NCI-H2196 treated with DMSO at 0.1 percent for 48 hours (cell line): Measurements from ENCODE around the gene PLA2G6.

ENCODE experiments used
- DNase-seq: peaks from one replicate; lab custom pipeline; 2025; ENCODE audit not compliant: unreplicated experiment; lab: John Stamatoyannopoulos, UW

Gene PLA2G6

GRCh38 chr22:38112381-38112780 lies 69.2 kb downstream of the PLA2G6 start:
- no peak for DNase-seq

GRCh38 chr22:38111925-38112355 lies 69.7 kb downstream of the PLA2G6 start:
- no peak for DNase-seq

- no peak for DNase-seq
These were observed 70.5 kb downstream of the PLA2G6 start for GRCh38 chr22:38110863-38111852.

- no peak for DNase-seq
These were observed 71.4 kb downstream of the PLA2G6 start, which contains the start of gene BAIAP2L2 for GRCh38 chr22:38110008-38110862. TSS of gene BAIAP2L2 (minus strand) at chr22:38110684. CDS start at chr22:38110525, 159 bp downstream.

GRCh38 chr22:38109371-38110001 lies 72.1 kb downstream of the PLA2G6 start:
- DNase-seq = no peak

DNA sequence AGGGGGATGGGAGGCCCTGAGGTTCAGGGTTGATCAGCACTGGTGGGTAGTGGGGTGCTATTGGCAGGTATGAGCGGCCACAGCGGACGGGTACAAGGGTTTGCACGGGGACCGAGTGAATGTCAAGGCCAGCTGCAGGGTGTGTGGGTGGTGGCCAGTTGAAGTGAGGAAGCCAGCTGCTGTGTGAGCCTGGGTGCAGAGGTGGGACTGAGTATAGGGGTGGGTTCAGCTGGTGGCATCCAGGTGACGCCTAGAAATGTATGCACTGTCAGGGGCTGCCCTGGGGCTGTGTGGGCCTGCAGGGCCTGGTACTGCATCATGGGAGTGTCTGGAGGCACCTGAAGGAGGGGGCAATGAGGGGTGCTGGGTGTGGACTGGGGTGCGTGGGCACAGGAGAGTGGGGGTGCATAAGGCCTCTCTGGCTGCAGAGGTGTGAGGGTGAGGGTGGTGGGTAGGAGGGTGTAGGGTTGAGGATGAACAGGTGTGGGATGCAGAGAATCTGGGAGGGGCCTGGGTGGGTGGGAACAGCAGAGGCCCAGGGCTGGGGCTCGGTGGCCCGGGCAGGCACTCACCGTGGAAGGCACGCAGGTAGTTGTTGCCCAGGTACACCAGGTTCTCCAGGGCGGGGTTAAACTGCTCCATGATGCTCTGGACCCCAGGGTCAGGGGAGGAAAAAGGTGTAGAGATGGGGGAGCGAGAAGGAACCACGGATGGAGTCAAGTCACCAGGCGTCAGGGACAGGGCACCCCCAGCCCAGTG lies 72.9 kb downstream of the PLA2G6 start:
- DNase-seq = no peak

GRCh38 chr22:38107692-38108515 lies 73.7 kb downstream of the PLA2G6 start:
- no peak for DNase-seq

- DNase-seq = no peak
These were observed 74.6 kb downstream of the PLA2G6 start for GRCh38 chr22:38106814-38107578.

DNA sequence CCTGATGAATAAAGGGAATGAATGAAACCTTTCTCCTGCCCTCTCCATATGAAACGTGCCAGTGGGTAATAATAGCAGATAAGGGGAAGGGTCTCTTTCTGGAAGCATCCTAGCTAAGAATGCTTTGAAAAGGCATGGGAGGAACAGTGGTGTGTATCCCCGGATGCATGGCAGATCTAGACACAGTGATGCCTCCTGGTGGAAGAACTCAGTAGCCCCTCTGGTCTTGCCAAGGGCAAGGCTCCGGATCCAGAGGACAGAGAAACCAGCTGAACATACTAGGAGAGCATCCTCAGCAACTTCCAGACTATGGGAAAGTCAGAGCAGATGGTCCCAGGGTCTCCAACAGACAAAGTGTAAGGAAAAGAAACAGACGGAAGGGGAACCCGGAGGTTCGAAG lies 77.5 kb downstream of the PLA2G6 start:
- DNase-seq = no peak

DNA sequence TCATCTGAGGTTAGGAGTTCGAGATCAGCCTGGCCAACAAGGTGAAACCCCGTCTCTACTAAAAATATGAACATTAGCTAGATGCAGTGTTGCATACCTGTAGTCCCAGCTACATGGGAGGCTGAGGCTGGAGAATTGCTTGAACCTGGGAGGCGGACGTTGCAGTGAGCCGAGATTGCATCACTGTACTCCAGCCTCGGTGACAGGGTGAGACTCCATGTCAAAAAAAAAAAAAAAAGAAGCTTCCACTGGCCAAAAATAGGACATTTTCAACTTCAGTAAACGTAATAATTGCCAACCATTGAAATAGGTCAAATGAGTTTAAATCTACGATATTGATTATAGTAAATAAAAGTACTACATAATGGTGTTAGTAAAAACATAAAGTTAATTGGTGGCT lies 78.0 kb downstream of the PLA2G6 start:
- DNase-seq = no peak

- no peak for DNase-seq
These were observed 83.0 kb downstream of the PLA2G6 start for GRCh38 chr22:38098410-38099249.

- DNase-seq = no peak
These were observed 83.8 kb downstream of the PLA2G6 start for GRCh38 chr22:38097557-38098409.

DNA sequence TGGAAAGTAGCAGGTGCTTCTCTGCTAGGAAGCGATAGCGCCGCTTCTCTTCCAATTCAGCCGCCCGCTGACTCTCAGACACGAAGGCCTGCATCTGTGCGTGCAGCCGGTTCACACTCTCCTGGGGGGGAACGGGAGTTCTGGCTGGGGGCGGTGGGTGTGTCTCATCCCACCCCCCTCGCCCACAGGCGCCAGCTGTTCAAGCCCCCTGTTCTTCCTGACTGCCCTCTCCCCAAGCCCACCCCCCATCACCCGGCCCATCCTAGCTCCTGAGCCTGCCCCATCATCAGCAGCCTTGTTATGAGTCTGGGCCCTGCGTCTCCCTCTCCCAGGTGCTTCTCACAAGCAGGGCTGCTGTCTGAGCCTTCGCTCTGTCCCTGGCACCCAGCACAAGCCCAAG lies 84.6 kb downstream of the PLA2G6 start:
- no peak for DNase-seq

GRCh38 chr22:38089474-38089851 lies 92.2 kb downstream of the PLA2G6 start:
- DNase-seq = no peak

DNA sequence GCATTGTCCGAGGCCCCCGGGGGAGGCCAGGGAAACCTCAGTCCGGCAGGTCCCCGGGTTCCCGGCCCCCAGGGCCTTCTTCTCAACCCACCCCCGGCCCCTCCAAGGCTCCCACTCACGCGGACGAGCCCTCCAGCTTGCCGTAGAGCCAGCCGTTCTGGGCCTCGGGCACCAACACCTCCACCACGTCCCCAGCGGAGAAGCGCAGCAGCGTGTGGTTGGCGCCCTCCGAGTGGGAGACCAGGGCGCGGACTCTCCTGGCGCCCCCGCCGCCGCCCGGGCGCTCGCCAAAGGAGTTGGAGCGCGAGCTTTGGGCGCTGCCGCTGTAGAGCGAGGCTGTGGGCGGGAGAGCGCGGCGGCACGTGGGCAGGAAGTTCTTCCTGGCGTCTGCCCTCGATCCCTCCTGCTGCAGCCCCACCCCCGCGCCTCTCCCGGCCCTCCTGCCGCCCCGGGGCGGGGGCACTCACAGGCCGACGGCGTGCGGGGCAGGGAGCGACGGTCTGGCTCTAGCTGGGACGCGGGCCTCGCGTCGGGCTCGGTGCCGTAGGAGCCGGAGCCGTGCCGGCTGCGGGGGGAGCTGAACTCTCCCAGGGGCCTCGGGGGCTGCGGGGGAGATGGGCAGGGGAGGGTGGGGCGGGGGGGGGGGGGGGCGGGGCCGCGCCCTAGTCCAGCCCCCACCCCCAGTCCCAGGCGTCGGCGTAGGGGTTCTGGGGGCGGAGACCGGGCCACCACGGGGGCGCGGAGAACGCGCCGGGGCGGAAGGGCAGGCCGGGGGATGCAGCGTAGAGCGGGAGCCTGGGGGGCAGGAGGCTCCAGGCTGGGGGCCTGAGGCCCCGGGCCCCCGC lies 92.8 kb downstream of the PLA2G6 start:
- no peak for DNase-seq

DNA sequence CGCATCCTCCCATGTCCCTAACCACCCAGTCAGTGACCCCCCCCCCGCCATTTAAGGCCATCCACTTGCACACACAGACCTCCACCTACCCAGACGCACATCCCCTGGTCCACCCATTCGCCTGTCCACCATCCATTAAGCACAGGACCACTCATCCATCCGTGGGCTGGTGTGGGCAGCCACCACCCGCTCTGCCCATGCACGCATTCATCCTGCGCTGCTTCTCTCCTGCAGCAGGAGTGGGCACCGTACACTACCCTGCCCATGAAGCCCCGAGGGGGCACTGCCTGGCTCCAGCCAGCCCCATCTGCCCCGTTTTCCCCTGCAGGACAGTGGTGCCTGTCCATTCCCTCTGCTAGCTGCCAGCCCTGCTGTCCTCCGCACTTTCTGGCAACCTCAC lies 93.8 kb downstream of the PLA2G6 start:
- no peak for DNase-seq
